OCI-LY3 (cell line): ENCODE measurements around the gene APOLD1.

Experiments
- CTCF ChIP-seq: fragments of 200-600, 300-600 bp; sonication (generic); IDR thresholded peaks from 2 replicates; pipeline ENCODE4 v1.5.1; 2014; ENCODE audit warnings: antibody characterized with exemption, low read length, low read depth
- EZH2phosphoT487 ChIP-seq: fragments of 200-600 bp; shearing (Covaris generic); IDR thresholded peaks from 2 replicates; pipeline ENCODE4 v1.6.1; 2018; ENCODE audit warnings: antibody characterized with exemption, mixed run types, low read depth

DNA sequence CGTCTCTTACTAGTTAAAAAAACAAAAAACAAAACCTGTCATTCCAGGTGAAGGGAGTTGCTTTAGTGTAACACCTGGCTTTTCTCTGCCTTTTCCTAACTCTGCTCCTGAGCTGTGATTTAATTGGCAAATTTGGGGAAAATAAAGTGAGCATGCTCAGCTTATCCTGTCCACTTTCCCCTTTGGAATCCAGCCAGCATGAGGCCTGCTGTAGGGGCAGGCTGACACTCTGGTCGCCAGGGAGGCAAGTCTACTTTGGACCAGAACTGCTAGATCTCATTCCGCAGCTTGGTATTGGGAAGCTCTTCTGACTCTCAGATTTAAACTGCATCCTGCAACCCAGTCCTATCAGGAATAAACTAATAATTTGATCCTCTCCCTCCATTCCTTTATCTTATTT is 38.2 kb upstream of the APOLD1 start:
- TF ChIP-seq CTCF (no peak), EZH2phosphoT487 (no peak)
